A204.1 (cell line): ENCODE data around the gene CDK5RAP2.
"Not testable (repeated sequence)": the region's sequence is repeated elsewhere in the genome, so short reads cannot be mapped to it uniquely, and the experiment has no call there.

ENCODE experiments used
- FAIRE-seq: peaks from 2 replicates; lab custom pipeline; 2012; peaks lifted over from hg19 to GRCh38; lab: Jason Lieb, UNC

CDK5RAP2 gene

GRCh38 chr9:120464887-120465421, 115.0 kb downstream of the CDK5RAP2 start:
- FAIRE-seq: no peak

GRCh38 chr9:120464176-120464886, 115.6 kb downstream of the CDK5RAP2 start:
- no peak for FAIRE-seq

GRCh38 chr9:120463765-120464164, 116.2 kb downstream of the CDK5RAP2 start:
- FAIRE-seq: no peak

GRCh38 chr9:120461677-120462076, 118.3 kb downstream of the CDK5RAP2 start:
- FAIRE-seq: not testable (repeated sequence)

GRCh38 chr9:120456218-120456617, 123.7 kb downstream of the CDK5RAP2 start:
- FAIRE-seq: no peak

GRCh38 chr9:120454467-120454866, 125.5 kb downstream of the CDK5RAP2 start:
- no peak for FAIRE-seq

- no peak for FAIRE-seq
Observed at GRCh38 chr9:120453792-120454191, 126.2 kb downstream of the CDK5RAP2 start.

- FAIRE-seq: no peak
Observed at GRCh38 chr9:120452631-120453030, 127.3 kb downstream of the CDK5RAP2 start.

- FAIRE-seq: no peak
Observed at GRCh38 chr9:120450916-120451315, 129.1 kb downstream of the CDK5RAP2 start.

- no peak for FAIRE-seq
Observed at GRCh38 chr9:120449566-120449965, 130.4 kb downstream of the CDK5RAP2 start.

- FAIRE-seq: no peak
Observed at GRCh38 chr9:120447959-120448500, 131.9 kb downstream of the CDK5RAP2 start.

- FAIRE-seq: no peak
Observed at GRCh38 chr9:120446671-120447070, 133.3 kb downstream of the CDK5RAP2 start.

- no peak for FAIRE-seq
Observed at GRCh38 chr9:120443976-120444375, 136.0 kb downstream of the CDK5RAP2 start.

GRCh38 chr9:120443489-120443888, 136.5 kb downstream of the CDK5RAP2 start:
- no peak for FAIRE-seq

- no peak for FAIRE-seq
Observed at GRCh38 chr9:120442308-120442995, 137.5 kb downstream of the CDK5RAP2 start.

GRCh38 chr9:120441426-120442307, 138.3 kb downstream of the CDK5RAP2 start:
- no peak for FAIRE-seq

GRCh38 chr9:120440791-120441190, 139.2 kb downstream of the CDK5RAP2 start:
- no peak for FAIRE-seq

- no peak for FAIRE-seq
Observed at GRCh38 chr9:120439926-120440325, 140.0 kb downstream of the CDK5RAP2 start.

- no peak for FAIRE-seq
Observed at GRCh38 chr9:120438836-120439546, 141.0 kb downstream of the CDK5RAP2 start.

- no peak for FAIRE-seq
Observed at GRCh38 chr9:120438111-120438510, 141.9 kb downstream of the CDK5RAP2 start.

- no peak for FAIRE-seq
Observed at GRCh38 chr9:120436983-120437475, 142.9 kb downstream of the CDK5RAP2 start.
